ENCODE data around the gene STEAP1B.

DNA sequence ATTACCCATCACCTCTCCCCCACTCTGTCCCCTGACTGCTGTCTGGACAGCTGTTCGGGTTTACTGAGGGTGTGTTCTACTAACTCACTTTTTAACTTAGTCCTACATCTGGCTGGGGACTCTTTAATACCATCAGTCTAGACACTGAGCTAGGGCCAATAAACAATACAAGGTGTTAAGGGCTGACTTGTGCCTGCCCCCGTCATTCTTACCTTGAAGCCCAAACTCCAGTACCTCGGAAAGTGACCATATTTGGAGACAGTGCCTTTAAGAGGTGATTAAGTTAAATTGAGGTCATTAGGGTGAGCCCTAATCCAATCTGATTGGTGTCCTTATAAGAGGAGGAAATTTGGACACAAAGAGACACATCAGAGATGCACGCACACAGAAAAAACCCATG, 35.7 kb downstream of the STEAP1B start:
- TF ChIP-seq EZH2 (IDR thresholded peaks at IDR 0.05; ENCODE audit: insufficient read depth, low read length): no peak
- TF ChIP-seq CTCF (IDR thresholded peaks at IDR 0.05; ENCODE audit: insufficient read depth, low read depth, low read length): no peak

Data from astrocyte (in vitro differentiated cells and primary cell).